NCI-H1105 treated with DMSO at 0.1 percent for 48 hours (cell line): ENCODE measurements around the gene TMEM242.
"Not testable (repeated sequence)": the region's sequence is repeated elsewhere in the genome, so short reads cannot be mapped to it uniquely, and the experiment has no call there.

ENCODE experiments used
- DNase-seq: peaks from one replicate; lab custom pipeline; 2025; lab: John Stamatoyannopoulos, UW

The TMEM242 gene

GRCh38 chr6:157323966-157324300, 614 bp upstream of the TMEM242 start:
- DNase-seq: no peak

- no peak for DNase-seq
Measured at GRCh38 chr6:157322792-157323254, 496 bp downstream of the TMEM242 start.

GRCh38 chr6:157316871-157317814, 6.2 kb downstream of the TMEM242 start:
- DNase-seq: no peak

- DNase-seq: no peak
Measured at GRCh38 chr6:157314705-157315321, 8.5 kb downstream of the TMEM242 start.

- no peak for DNase-seq
Measured at GRCh38 chr6:157313531-157314467, 9.5 kb downstream of the TMEM242 start.

- no peak for DNase-seq
Measured at GRCh38 chr6:157312757-157313156, 10.6 kb downstream of the TMEM242 start.

- DNase-seq: not testable (repeated sequence)
Measured at GRCh38 chr6:157310693-157311092, 12.6 kb downstream of the TMEM242 start.

- no peak for DNase-seq
Measured at GRCh38 chr6:157307661-157308060, 15.7 kb downstream of the TMEM242 start.

GRCh38 chr6:157305670-157306653, 17.4 kb downstream of the TMEM242 start:
- DNase-seq: no peak

GRCh38 chr6:157304899-157305663, 18.2 kb downstream of the TMEM242 start:
- no peak for DNase-seq

- peak; percentile 43 for DNase-seq
Measured at GRCh38 chr6:157302736-157303135, 20.6 kb downstream of the TMEM242 start.

GRCh38 chr6:157300436-157300835, 22.9 kb downstream of the TMEM242 start:
- no peak for DNase-seq

GRCh38 chr6:157300006-157300405, 23.3 kb downstream of the TMEM242 start:
- no peak for DNase-seq

GRCh38 chr6:157298216-157298724, 25.0 kb downstream of the TMEM242 start:
- DNase-seq: peak; percentile 94

GRCh38 chr6:157294654-157295053, 28.7 kb downstream of the TMEM242 start:
- DNase-seq: no peak

- no peak for DNase-seq
Measured at GRCh38 chr6:157293780-157294179, 29.5 kb downstream of the TMEM242 start.

GRCh38 chr6:157292202-157292601, 31.1 kb downstream of the TMEM242 start:
- DNase-seq: no peak

GRCh38 chr6:157291356-157291755, 32.0 kb downstream of the TMEM242 start:
- DNase-seq: no peak

- no peak for DNase-seq
Measured at GRCh38 chr6:157290797-157291196, 32.5 kb downstream of the TMEM242 start.

GRCh38 chr6:157289764-157290163, 33.6 kb downstream of the TMEM242 start:
- no peak for DNase-seq
